GM18505 (cell line): Measurements from ENCODE around the gene C1R.

Source experiments
- ATAC-seq: cut with Tn5 transposase; IDR thresholded peaks from one replicate; pipeline ENCODE4 v1.9.1; 2021; ENCODE audit not compliant: unreplicated experiment
- POLR2A ChIP-seq: IDR thresholded peaks from 4 replicates; pipeline ENCODE4 v1.6.1; 2011; ENCODE audit warnings: borderline replicate concordance; ENCODE audit not compliant: insufficient read depth, insufficient read length; ENCODE audit errors: extremely low read depth

The C1R gene

DNA sequence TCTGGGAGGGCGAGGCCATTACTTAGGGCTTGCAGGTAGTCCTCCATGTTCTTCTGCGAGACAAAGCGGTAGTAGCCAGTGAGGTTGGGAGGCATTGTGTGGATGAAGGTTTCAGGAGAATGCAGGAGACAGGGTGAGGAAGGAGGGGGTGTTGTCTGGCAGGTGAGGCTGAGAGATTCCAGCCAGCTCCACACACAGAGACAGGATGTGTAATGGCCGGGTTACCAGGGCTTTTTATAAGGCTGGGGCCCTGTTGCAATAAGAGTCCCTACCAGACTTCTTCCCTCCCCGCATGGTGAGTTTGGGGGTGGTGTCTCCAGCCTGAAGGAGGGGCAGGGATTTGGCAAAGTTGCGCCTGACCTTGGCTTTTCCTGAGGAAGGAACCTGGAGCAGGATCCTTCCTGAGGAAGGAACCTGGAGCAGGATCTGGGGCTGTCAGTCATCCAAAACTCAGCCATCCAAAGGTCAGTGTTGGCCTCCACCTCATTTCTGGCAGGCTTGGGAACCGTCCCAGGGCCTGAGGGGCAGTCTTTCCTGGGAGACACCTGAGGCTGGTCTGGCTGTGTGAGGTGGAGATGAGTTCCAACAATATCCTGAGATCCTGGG lies 36.5 kb upstream of the C1R start, which contains the start of gene RBP5:
Gene RBP5, minus strand, starts transcription at position 209 of the 606 bp plus-strand sequence. Its CDS starts 114 bp downstream, at position 95.
- TF ChIP-seq POLR2A = no peak
- ATAC-seq = no peak

DNA sequence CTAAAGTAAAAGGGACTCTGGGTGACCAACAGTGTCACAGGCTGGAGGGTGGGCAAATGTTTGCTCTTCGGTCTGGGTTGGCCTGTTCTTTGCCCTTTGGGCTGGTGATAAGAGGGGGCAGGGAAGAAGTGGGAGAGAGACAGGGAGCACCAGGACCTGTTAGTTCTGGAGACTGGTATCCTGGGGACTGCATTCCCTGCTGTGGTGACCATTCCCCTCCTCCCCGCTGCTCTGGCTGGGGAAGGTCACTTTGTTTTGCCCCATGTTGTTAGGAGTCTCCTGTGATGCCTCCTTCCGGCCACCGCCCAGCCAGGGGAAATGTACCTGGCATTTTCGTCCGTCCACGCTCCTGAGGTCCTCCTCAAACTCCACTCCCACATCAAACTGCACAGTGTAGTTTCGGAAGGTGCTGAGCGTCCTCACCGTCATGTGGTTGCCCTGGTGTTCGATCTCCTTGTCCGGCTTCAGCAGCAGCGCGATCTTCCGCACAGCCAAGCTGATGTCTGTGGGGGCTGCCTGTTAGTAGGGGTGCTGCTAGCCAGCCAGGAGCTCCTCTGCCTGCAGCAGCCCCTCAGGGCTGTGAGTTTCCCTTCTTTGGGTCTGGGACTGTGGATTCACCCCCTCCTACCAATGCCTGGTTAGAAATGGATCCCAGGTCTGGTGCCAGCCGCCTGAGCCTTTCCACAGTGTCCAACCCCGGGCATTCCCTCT lies 35.8 kb upstream of the C1R start:
- ATAC-seq = no peak
- TF ChIP-seq POLR2A = no peak

DNA sequence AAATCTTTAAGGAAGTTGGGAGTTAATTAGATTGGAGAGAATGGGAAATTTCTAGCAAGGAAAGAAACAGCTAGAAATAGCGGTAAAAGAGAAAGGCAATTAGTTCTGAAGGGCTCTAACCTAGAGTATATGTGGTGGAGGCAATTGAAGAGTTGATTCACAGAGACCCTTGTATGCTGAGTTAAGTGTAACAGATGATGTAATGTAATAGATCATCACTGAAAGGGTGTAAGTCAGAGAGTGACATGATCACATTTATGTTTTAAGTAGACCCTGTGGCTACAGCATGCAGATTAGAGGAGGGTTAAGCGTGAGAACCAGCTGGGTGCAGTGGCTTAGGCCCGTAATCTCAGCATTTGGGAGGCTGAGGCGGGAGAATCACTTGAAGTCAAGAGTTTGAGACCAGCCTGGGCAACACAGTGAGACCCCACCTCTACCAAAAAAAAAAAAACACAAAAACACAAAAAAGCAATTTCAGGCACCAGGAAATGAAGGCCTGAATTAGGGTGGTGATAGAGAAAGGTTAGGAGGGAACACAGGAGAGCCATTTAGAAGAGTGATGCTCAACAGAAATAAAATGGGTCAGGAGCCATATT lies 33.5 kb upstream of the C1R start:
- TF ChIP-seq POLR2A = no peak
- no peak for ATAC-seq

DNA sequence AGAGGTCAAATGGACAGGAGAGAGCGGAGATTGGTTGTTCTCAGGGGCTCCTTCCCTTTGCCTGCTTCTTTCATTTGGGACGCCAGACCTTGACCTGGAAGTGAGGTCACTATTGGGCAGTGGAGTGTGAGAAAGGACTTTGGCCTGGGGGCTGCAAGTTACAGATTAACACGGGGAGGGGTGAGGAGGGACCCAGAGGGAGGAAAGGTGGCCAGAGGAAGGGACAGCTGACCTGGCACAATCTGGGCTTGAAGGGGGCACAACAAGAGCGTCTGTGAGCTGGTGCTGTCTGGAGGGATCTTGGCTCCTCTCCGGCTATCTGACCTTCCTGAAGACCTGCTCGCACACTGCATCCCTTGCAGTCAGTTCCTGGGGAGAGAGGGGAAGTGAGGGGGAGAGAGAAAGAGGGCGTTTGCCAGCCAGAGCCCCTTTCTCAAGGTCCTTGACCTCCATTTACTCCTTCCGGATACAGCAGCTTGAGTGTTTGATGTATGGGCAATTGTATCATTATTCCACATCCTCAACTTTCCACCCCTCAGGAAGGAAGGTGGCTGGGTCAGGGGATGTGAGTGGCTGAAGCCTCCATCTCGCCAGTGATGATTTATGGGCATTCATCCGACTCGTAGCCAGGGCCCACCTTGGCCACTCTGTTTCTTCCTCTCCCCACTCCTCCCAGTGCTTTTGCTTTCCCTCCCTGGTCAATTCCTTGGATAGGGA lies 31.7 kb upstream of the C1R start:
- no peak for ATAC-seq
- no peak for TF ChIP-seq POLR2A

DNA sequence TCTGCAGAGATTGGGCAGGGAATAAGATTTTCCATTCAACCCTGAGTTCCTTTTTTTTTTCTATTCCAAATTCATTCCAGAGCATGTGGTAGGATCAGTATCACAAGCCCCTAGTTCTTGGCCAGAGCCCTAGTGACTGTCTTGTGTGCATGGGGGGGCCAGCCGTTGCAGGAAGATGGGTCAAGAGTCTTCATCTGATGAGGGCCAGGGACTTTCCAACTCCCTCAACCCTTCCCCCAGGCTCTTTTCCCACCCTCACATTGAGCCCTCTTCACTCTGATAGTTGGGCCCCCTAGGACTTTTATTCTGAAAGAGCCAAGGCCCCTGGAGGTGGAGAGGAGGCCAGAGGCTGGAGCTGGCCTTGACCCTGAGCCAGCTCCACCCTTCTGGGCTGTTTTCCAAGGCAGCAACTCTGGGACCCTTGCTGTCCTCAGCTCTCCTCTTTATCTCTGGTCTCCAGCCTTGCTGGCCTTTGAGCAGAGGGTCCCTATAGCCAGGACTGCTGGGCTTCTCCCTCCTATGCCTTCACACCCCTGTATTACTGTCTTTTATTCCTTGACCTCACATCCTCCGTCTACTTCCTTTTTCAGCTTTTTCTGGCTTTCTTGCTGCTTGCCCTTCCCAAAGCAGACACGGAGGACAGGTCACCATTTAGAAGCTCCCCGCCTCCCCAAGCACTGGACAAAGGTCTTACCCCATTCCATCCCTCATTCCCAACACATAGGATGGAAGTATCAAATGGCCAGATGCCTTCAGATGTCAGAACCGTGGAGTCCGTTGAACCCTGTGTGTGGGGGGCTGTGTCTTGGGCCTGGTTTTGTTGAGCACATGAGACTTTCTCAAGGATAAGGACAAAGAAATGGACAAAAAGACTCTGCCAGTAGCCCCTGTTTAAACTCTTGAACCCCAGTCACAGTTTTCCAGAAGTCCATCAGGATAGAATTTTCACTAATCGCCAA lies 30.8 kb upstream of the C1R start:
- TF ChIP-seq POLR2A = no peak
- no peak for ATAC-seq

DNA sequence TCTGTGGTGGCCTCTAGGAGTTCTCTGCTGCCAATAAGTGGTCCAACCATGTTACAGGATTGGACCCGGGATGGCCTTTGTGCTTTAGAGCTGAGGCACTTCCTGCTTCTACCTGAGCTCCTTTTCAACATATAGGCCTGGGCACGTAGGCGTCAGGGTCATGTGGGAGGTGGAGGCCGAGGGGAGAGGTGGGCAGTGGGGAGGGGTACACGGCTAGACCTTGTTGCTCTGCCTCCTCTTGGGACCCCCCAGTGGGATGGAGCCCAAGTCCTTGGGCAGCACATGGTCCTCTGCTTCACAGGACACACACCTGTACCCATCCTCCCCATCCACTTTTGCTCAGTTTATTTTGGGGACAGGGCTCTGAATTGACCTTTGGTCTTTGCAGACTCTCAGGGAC lies 29.1 kb upstream of the C1R start:
- no peak for TF ChIP-seq POLR2A
- no peak for ATAC-seq

DNA sequence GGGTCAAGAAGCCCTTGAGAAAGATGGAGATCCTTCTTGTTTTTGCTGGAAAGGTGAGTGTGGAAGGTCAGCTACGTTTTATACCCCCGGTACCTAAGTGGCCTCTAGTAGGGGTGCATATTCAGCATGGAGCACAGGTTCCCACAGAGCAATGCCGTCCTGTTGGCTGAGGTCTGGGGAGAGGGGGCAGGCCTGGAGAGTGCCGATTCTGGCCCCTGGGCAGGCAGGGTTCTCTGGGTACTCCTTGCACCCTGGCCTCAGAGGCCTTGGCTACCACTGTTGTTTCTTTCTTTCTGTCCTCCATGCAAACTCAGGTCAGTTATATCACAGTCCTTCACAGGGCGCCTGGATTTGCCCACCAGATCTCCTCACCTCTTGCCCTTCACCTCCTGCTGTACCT lies 27.9 kb upstream of the C1R start:
- no peak for TF ChIP-seq POLR2A
- ATAC-seq = no peak

DNA sequence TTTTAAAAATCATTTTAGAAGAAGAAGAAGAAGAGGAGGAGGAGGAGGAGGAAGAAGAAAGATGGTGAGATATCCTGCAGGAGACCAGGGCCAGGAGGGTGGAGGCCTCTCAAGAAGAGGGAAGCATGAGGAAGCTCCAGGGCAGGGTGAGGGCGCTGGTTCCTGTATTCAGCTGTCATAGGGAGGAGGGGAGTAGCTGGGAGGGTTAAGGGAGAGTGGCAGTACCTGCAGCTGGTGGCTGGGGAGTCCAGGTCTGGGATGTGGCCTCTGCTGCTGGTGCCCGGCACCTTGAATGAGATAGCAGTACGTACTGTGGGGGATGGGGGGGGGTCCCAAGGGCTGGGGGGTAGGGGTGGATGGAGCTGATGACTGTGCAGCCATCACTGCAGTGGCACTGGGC lies 26.6 kb upstream of the C1R start:
- no peak for TF ChIP-seq POLR2A
- ATAC-seq = no peak

DNA sequence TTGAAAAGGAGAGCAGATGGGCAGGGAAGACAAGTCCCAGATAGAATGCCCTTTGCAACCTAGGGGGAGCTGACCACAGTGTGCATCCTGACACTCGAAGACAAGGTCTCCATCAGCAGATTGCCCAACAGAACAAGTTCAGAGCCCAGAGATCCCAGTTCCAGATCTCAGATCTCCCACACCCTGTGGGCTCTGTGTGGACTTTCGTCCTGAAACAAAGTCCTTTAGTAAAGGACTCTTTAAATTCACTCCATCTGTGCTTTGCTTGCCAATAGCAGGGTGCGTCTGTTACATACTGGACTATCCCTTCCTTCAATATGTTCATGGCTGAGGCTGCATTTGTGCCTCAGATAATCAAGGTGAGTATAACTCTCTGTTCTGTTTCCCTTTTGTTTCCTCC lies 25.4 kb upstream of the C1R start:
- TF ChIP-seq POLR2A = no peak
- no peak for ATAC-seq

DNA sequence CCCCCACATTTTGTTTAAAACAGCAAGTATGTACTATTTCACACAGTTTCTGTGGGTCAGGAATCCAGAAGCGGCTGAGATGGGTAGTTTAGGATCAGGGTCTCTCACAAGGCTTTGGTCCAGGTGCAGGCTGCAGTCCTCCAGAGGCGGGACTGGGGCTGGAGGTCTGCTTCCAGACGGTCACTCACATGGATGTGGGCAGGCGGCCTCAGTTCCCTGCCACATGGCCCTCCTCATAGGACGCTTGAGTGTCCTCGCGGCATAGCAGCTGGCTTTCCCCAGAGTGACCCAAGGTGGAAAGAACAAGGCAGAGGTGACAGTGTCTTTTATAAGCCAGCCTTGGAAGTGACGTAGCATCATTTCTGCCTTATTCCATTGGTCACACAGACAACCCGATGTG lies 24.7 kb upstream of the C1R start:
- TF ChIP-seq POLR2A = no peak
- ATAC-seq = no peak

DNA sequence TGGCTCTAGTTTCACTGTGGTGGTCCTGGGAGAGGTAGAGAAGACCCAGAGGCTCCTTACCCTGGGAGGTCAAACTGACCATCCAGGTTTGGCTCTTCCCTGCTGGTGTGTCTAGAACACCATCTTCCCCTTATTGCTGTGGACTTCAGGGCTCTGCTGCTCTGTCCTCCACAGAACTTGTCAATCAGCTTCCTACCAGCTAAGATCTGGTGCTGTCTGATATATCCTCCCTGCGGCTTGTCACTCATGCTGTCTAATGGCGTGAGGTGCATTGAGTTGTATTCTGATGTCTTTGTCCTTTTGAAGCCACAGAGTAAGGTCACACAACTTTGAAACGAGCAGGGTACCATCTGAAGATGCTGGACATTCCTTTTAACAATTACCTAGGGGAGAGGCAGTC lies 24.0 kb upstream of the C1R start:
- TF ChIP-seq POLR2A = no peak
- no peak for ATAC-seq

DNA sequence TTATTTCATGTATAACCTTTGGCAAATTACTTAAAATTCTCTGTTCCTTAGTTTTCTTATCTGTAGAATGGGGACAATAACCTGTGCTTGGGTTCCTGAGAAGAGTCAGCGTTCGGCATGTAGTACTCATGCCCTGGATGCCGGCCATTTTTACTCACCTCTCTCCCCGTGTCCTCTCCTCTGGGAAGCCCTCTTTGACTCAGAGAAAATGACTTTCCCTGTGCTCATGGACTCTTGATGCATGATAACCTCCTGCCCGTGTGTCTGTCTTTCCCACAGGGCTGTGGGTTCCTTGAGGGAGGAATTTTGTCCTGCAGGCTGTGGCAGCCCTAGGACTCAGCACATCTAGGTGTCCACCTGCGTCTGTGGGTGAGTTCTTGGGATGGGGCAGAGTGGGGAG lies 22.6 kb upstream of the C1R start:
- TF ChIP-seq POLR2A = no peak
- no peak for ATAC-seq

DNA sequence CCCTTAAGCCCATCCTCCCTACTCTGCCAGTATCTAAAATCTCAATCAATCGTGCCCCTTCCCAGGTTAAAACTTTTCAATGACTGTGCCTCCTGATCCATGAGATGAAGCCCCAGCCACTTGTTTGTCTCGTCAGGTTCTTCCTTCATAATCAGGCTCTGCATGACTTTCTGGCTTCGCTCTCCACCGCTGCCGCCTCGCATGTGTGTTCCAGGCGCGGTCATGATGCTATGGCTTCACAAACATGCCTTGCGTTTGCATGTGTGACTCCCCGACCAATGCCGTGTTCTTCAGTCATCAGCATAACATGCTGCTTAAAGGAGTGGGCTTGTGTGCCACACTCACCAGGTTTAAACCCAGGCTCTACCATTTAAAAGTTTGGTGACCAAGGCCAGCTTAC lies 21.8 kb upstream of the C1R start:
- no peak for ATAC-seq
- no peak for TF ChIP-seq POLR2A

DNA sequence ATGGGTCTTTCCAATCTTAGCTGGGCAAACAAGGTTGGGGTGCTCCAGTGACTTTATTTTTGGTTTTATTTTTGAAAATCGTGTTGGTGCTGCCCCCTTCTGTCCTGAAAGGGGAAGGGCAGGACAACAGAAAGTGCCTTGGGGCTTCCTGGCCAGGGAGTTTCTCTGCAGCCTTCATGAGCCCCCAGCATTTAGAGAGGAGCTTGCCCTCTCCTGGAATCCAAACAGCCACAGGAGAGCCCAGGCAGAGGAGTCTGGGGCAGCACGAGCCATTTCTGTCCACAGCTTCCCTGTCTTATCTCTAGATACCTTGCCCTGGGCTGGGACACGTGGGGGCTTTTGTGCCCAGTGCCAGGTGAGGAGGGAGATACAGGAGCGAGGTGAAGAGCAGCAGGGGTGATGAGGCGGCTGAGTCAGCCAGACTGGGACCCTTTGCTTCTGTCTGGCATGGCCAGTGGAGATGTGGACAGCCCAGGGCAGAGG lies 21.2 kb upstream of the C1R start:
- no peak for TF ChIP-seq POLR2A
- ATAC-seq = no peak
